HG03060 (cell line): ENCODE data around the gene LGALS3BP.

Experiments used
- ATAC-seq: cut with Tn5 transposase; IDR thresholded peaks from one replicate; pipeline ENCODE4 v1.9.1; 2021; ENCODE audit warnings: low read depth, moderate number of reproducible peaks; ENCODE audit not compliant: unreplicated experiment

LGALS3BP gene

GRCh38 chr17:78986048-78986648 lies 6.4 kb upstream of the LGALS3BP start:
- no peak for ATAC-seq

- ATAC-seq, result no peak
Observed at GRCh38 chr17:78985395-78985794, 5.7 kb upstream of the LGALS3BP start.

- no peak for ATAC-seq
Observed at GRCh38 chr17:78981010-78981888, 1.5 kb upstream of the LGALS3BP start.

- no peak for ATAC-seq
Observed at GRCh38 chr17:78980624-78980972, 875 bp upstream of the LGALS3BP start.

- ATAC-seq, result no peak
Observed at GRCh38 chr17:78977997-78978973, 1.4 kb downstream of the LGALS3BP start.

GRCh38 chr17:78977681-78977943 lies 2.1 kb downstream of the LGALS3BP start:
- ATAC-seq, result no peak

- no peak for ATAC-seq
Observed at GRCh38 chr17:78976907-78977680, 2.6 kb downstream of the LGALS3BP start.

- ATAC-seq, result no peak
Observed at GRCh38 chr17:78974635-78975591, 4.8 kb downstream of the LGALS3BP start.

GRCh38 chr17:78973792-78974520 lies 5.8 kb downstream of the LGALS3BP start:
- no peak for ATAC-seq

GRCh38 chr17:78973196-78973595 lies 6.5 kb downstream of the LGALS3BP start:
- ATAC-seq, result no peak

GRCh38 chr17:78972507-78973105 lies 7.1 kb downstream of the LGALS3BP start:
- no peak for ATAC-seq

- no peak for ATAC-seq
Observed at GRCh38 chr17:78971756-78972506, 7.8 kb downstream of the LGALS3BP start.

- ATAC-seq, result no peak
Observed at GRCh38 chr17:78970834-78971755, 8.6 kb downstream of the LGALS3BP start.

GRCh38 chr17:78969865-78970264 lies 9.9 kb downstream of the LGALS3BP start:
- ATAC-seq, result no peak

GRCh38 chr17:78967782-78968362 lies 11.9 kb downstream of the LGALS3BP start:
- no peak for ATAC-seq

- no peak for ATAC-seq
Observed at GRCh38 chr17:78966910-78967600, 12.7 kb downstream of the LGALS3BP start.
